HG03575 (cell line): Measurements from ENCODE around the gene PDZK1IP1.

Experiments used
- ATAC-seq: cut with Tn5 transposase; IDR thresholded peaks from one replicate; pipeline ENCODE4 v1.9.1; 2021; ENCODE audit not compliant: unreplicated experiment, insufficient number of reproducible peaks, low FRiP score; ENCODE audit errors: extremely low read depth

PDZK1IP1 gene

DNA sequence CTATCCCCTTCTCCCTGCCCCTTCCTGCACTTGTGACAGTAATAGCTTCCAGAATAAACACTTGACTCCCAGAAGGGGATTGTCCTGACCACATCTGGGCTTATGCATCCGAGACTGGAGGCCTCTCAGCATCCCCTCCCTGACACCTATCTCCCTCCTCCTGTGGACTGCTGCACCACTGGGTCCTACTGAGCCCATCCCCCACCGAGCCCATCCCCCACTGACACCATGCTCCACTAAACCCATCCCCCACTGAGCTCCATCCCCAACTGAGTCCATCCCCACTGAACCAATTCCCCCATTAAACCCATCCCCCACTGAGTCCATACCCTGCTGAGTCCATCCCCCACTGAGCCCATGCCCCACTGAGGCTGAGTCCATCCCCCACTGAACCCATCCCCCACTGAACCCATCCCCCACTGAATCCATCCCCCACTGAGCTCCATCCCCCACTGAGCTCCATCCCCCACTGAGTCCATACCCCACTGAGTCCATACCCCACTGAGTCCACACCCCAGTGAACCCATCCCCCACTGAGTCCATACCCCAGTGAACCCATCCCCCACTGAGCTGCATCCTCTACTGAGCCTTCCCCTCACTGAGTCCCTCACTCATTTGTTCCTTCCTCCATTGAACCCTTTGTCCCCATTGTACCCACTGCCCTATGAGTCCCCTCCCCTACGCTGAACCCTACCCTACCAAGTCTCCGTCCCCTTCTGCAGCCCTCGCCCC is 5.6 kb downstream of the PDZK1IP1 start:
- no peak for ATAC-seq

DNA sequence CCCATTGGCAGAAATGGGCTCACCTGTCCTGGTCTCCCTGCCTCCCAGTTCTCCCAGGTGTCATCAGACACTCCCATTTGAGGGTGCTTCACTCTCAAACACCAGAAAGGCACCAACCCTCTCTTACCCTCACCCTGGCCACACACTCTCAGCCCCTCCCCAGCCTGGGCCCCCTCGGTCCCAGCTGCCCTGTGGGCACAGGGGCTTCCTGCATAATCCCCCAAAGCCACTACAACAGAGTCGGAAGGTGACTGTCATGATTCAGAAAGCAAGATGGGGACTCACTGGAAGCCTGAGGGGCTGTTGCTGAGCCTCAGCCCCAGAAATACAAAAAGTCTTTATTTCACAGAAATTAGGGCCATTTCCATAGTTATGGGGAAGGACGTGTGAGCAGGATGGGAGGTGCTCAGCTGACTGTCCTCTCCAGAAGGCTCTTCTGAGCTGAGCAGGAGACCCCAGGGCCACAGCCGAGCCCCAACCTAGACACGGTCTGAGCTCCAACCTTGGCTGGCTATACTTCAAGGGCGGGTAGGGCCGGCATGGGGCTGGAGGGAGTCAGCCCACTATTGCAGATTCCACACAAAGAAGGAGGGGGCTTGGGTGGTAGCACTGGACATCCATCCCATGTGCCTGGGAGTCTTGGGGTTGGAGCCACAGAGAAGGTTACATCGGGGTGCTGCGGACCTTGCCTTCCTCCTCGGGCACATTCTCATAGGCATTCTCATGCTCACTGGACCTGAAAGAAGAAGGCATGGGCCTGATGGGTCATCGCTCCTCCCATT is 6.3 kb downstream of the PDZK1IP1 start:
- ATAC-seq, result no peak

DNA sequence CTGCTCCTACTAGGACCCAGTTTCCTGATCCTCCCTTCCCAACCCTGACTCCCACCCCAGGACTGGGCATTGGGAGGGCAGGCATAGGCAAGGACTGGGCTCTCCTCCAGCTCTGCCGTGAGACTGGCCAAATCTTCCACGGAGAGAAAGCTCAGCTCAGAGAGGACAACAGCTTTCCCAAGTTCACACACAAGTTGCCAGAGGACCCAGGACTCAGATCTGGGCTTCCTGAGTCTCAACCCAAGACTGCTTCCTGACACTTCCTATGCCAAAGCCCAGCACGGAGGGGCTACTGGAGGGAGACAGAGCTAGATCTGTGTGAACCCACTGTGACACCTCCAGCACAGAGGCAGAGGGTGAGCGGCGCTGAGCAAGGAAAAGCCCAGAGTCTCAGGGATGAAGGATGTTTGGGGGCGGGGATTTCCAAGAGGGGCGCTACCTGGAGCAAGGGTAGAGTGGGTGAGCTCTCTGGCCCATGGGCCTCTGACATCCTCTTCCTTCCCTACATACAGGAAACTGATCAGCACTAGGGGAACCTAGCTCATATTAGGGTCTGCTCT is 7.1 kb downstream of the PDZK1IP1 start:
- ATAC-seq, result no peak

DNA sequence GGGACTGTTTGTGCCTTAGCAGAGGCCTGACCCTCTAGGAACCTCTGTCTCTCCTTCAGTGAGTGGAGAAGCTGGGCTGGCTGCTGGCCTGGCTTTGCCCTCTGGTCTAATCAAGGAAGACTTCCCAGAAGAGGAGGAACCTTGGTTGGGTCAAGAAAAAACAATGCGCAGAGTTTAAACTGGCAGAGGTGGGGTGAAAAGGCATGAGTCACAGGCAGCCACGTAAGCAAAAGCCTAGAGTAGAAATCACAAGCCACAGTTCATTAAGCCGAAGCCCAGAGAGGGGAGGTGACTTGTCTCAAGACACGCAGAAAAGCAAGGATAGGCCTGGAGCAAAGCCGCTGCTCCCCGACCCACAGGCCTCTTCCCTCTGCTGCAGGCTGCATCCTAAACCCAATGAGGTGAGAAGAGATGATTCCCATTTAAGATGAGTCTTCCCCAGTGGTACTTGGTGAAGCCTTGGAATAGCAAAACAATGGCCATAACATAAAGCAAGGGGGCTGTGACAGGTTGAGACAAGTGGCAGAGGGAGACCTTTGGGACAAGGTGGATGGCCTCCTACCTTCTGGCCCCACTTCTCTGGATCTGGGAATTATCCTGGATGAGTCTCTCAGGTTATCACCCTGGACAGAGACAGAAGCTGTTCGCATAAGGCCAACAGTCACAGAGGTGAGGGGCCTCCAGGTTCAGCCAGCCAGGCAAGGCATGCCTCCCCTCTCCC is 7.7 kb downstream of the PDZK1IP1 start:
- no peak for ATAC-seq

DNA sequence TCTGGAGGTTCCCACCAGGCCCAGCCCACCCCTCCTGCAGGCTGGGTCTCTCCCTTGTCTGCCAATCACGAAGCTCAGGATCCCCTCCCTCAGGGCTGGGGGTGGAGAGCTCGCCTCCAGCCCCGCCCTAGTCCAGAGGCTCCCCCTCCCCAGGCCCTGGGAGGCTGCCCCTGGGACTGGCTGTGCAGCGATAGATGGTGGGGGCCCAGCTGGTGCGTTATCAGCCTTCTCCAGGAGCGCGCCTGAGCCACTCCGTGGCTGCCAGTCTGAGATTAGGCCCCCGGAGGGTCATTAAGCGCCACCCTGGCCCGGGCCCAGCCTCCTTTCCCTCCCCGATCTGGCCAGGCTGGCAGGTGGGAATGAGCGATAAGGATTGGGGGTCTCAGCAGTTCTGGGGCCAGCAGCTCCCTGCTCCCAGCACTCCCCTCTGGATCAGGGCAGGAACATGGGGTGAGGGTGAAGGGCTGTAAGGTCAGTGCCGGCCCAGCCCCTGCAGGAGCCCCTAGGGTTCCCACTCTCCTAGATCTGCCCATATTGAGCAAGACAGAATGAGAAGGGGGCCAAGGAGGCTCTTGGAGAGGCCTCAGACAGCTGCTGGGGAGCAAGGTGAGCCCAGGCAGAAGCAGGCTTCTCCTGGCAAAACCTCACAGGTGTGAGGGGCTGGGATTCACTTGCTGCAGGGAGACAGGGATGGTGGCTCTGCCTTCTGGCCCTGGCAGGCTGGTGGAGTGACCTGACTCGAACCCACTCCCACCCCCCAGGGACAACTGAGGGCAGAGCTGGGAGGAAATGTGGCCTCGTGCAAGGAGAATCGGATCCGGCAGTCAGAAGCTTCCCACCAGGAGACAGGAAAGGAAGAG is 8.5 kb downstream of the PDZK1IP1 start:
- no peak for ATAC-seq

DNA sequence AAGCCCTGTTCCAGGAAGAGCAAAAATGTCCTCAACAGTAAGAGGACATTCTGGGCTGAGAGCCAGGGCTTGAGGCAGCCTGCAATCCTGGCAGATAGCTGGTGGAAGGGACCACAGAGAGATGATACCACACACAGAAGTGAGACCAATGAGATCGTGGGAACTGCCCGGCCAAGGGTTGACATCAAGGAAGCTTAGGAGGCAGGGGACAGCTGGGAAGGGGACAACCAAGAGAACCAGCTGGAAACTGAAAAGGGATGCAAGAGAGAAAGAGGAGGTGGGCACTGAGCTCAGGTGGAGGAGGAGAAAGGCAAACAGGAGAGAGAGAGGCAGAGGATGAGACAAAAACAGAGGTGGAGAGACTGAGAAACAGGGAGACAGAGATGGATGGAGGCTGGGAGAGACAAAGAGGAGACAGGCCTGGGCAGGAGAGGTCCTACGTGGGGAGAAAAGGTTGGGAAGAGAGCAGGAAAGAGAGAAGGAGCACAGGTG is 9.2 kb downstream of the PDZK1IP1 start:
- ATAC-seq, result no peak

DNA sequence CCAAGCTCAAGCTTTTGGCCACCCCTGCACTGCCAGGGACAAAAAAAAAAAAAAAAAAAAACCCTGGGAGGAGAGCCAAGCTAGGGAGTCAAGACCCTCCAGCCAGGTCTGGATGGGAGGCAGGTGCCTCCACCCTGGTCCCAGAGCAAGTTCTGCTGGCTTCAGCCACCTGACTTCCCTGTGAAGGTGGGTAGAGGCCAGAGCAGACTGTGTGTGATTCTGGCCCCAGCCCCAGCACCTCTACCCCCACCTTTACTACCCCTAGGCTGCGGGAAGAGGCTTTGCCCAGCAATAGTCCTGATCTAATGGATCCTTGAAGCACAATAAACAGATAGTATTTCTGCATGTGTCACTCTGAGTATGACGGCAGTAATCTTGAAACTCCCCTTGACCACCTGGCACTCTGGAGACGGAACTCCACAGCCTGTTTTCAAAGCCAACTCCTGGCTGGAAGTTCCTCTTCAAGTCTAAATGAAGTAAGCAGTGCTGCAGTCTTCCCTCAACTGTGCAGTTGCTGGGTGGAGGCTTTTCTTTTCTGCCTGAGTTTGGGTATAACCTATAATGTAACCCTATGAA is 9.8 kb downstream of the PDZK1IP1 start:
- ATAC-seq, result no peak

DNA sequence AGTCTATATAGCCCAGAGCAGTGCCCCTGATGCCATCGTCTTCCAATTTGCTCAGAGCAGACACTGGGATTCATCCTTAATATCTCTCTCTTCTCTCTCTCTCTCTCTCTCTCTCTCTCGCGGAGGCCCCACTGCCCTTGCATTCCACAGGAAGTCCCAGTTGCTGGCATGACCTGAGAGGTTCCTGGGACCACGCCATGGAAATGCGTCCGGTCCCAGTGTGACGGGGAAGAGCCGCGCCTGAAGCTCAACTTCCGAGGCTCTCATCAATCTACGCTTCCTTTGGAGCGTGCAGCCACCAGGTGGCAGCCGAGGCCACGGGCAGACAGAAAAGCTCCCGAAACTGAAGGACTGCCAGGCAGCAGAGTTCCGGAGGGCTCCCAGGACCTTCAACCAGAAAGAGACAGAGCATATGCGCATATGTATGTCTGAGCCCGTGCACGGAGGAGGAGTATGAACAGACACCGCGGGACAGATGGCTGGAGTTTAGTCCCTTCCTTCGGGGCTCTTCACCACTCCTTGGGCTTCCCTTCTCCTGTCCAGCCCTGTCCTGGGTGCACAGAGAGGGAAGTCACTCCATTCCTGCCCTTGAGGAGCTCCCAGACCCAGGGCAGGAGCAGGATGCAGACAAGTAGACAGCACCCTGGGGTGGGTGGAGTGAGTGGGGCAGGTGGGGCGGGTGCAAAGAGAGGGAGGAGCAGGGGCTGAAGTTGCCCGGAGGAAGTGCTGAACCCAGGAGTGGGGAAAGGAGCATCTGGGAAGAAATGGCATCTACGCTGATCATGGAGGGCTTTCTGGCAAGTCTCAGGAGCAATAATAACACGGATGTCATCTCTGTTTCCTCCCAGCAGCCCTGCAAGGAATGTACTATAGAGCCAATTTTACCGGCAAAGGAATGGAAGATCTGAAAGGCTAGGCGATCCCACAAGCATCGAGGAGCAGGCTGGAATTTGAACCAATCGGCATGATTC is 10.5 kb downstream of the PDZK1IP1 start:
- ATAC-seq, result peak; percentile 80

DNA sequence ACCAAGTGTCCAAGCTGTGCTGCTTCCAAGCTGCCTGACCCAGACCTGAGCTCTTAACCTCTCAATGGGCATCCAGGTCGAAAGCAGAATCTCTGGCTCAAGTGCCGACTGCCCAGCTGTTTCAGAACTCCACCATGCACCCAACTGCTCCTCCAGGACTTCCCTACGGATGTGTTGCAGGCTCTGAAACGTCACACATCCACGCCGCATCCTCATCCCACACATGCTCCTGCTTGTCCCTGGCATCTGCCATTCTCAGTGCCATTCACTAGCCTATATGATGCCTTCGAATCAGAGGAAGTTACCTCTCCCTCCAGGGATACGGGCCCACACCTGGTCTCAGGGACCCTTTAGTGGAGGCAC is 11.2 kb downstream of the PDZK1IP1 start:
- no peak for ATAC-seq

DNA sequence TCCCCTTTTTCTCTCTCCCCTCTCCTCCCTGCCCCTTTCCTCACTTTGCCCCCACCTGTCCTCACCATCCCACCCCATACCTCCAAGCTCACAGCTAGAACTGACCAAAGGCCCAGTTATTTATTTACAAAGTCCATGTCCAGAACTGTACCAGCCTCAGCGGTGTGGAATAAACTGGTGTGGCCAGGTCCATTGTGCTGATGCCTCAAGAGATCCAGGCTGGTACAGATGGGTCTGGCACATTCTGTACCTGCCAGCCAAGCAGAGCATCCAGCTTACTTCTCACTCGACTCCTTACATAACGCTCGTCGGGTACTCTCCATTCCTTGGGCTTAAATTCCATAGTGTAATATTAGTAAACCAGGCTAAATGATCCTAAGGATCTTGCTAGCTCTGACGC is 11.8 kb downstream of the PDZK1IP1 start:
- ATAC-seq, result no peak

DNA sequence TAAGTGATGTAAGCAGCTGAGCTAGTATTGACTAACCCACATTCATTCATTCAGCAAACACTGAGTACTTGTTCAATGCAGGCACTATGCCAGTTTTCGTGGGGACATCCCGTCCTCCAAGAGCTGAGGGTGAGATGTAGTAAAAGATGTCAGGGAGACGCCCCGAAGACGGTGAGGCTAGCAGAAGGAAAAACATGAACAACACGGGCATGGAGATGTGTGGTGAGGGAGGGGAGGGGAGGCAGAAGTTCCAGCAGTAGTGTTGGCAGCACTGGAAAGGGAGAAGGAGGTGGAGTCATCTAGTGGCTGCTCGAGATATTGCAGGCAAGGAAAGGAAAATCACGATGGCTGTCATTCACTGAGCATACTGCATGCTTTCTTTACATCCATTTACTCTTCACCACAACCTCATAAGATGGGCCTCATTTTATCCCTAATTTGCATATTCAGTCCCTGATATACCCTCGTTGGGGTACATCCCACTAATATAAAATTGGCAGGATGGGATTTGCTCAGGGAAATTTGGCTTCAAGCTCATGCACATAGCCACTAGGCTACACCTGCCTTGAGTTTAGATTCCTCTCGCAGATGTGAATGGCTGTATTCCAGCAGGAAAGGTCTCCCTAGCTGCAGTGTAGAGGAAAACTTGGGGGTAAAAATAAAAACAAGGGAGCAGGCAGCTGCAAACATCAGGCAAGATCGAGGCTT is 14.5 kb downstream of the PDZK1IP1 start:
- ATAC-seq, result no peak

DNA sequence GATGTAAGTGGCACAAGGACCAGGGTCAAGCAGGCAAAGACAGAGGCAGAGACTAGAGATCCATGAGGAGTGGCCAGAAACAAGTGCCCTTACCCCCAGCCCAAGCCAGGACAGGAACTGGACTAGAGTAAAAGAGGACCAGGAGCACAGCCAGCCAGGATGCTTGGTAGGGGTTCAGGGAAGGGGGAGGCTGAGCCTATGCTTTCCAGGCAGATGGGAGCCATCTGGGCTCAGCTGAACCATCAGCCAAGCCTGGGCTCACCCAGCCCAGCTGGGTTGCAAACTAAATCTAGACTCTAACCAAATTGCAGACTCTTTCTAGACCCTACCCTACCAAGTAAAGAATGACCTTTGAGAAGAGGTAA is 15.2 kb downstream of the PDZK1IP1 start:
- no peak for ATAC-seq

DNA sequence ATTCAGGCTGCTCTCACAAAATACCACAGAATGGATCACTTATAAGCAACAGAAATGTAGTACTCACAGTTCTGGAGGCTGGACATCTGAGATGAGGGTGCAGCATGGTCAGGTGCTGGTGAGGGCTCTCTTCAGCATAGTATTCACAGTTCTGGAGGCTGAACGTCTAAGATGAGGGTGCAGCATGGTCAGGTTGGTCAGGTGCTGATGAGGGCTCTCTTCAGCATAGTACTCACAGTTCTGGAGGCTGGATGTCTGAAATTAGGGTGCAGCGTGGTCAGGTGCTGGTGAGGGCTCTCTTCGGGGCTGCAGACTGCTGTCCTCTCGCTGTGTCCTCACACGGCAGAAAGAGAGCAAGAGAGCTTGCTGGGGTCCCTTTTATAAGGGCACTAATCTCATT is 17.1 kb downstream of the PDZK1IP1 start:
- no peak for ATAC-seq

DNA sequence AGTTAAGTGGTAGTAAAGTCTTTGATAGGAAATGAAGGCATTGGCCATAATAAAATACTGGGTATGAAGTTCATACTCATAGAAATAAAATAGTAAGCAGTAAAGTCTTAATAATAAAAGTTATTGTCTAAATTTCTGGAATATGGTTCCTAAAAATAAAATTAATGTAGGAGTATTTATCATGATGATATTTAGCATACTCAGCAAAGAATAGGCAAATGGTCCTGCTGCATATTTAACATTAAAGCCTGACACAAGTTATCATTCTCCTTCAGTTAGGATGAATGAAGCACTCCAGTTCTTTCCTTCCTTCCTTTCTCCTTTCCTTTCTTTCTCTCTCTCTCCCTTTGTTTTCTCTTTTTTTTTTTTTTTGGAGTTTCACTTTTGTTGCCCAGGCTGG is 25.3 kb downstream of the PDZK1IP1 start:
- no peak for ATAC-seq

DNA sequence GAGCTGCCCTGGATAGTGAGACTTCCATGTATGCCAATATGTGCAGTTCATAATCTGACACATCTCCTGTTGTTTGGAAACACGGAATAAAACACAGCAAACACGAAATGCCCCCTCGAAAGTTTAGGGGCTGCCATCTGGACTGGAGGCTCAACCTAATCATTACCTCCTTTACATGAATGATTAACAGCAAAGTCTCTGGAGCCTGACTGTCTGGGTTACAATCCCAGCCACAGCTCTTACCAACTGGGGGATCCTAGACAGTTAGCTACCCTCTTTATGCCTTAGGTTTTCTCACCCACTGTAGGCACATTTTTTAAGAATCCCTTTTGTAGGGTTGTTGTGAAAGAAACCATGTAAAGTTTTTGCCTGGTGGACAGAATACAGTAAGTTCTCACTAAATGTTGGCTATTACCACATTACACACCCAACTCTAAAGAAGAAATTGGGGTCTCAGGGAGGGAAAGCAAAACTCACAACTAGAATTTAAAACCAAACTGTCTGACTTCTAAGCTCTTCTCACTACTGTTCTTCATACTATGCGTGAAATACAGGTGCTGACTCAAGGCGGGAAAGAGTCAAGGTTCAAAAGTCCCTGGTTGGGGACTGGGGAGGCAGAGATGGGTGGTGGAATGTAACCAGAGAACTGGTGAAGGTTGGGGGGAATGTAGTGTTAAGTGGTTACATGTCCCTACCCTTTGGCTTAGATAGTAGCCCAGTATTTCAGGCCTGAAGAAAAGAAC is 28.4 kb downstream of the PDZK1IP1 start:
- ATAC-seq, result no peak

DNA sequence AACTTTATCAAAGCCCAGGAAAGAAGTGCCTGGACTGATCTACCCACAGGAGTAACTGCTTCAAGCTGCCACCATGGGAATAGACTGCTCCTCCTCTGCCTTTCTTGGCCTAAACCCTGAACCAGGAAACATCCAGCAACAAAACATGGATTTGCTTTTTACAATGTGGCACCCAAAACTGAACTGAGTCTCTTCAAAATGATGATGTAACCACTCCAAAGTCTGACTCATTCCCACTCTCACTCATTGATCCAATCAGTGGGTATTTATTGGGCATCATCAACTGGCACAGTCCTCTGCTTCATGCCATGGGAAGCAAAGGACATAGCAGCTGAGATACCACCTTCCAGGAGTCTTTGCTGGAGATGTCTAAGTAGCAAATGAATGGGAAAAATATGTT is 29.1 kb downstream of the PDZK1IP1 start:
- ATAC-seq, result no peak
